CD4-positive, alpha-beta memory T cell (primary cell): ENCODE data around the gene CPTP. TPM values are rescaled to one million over a fixed set of nuclear protein-coding genes. Genes with fewer than 3 reads are reported as not detected.
A peak's percentile ranks its signal among the peaks of the same experiment; 100 is the strongest.

Source experiments
- CTCF ChIA-PET: fragments of 350-600 bp; sonication (Branson Sonifier 250); formaldehyde crosslinking; loops from one replicate; lab custom pipeline; 2021; ENCODE audit warnings: inconsistent platforms; ENCODE audit not compliant: partially characterized antibody; lab: Charles Lee
- POLR2A ChIA-PET: fragments of 350-600 bp; sonication (Branson Sonifier 250); formaldehyde crosslinking; loops from one replicate; lab custom pipeline; 2021; ENCODE audit not compliant: partially characterized antibody; lab: Charles Lee
- DNase-seq, 5 donors: peaks; one replicate each; pipeline versions ENCODE4 v3.0.0 to v3.0.0-alpha.2; 2020 to 2022; ENCODE audit warnings: mixed read lengths in 1 of 5
- H3K27ac ChIP-seq: one replicate; pipeline ENCODE4 v1.7.0; 2013; ENCODE audit warnings: low read depth, low read length
- H3K27me3 ChIP-seq: 2 replicates; pipeline ENCODE4 v1.7.0; 2013; ENCODE audit warnings: mild to moderate bottlenecking, low read length, moderate library complexity; ENCODE audit not compliant: insufficient read depth
- H3K36me3 ChIP-seq: 2 replicates; pipeline ENCODE4 v1.7.0; 2013; ENCODE audit warnings: mild to moderate bottlenecking, low read length, moderate library complexity; ENCODE audit not compliant: insufficient read depth
- H3K4me1 ChIP-seq: 2 replicates; pipeline ENCODE4 v1.7.0; 2013; ENCODE audit warnings: mild to moderate bottlenecking, low read length, moderate library complexity; ENCODE audit not compliant: insufficient read depth
- H3K4me3 ChIP-seq, 2 donors: one replicate each; pipeline ENCODE4 v1.7.0; 2013; ENCODE audit warnings: low read length in 2 of 2, mild to moderate bottlenecking in 1 of 2
- H3K9me3 ChIP-seq, 2 donors: one replicate each; pipeline ENCODE4 v1.7.0; 2013; ENCODE audit warnings: low read length in 2 of 2, control low read depth in 1 of 2; ENCODE audit not compliant: control insufficient read depth in 1 of 2
- H3K27ac Mint-ChIP-seq, 7 donors: one replicate each; pipeline ENCODE4 v1.8.0; 2020 to 2021; ENCODE audit warnings: mixed read lengths in 7 of 7, mild to moderate bottlenecking in 6 of 7, inconsistent platforms in 3 of 7, moderate library complexity in 3 of 7
- H3K27me3 Mint-ChIP-seq, 2 donors: one replicate each; pipeline ENCODE4 v1.8.0; 2020 to 2021; ENCODE audit warnings: mixed read lengths in 2 of 2
- H3K36me3 Mint-ChIP-seq, 2 donors: one replicate each; pipeline ENCODE4 v1.8.0; 2020 to 2021; ENCODE audit warnings: mixed read lengths in 2 of 2, inconsistent platforms in 1 of 2, mild to moderate bottlenecking in 1 of 2
- H3K4me1 Mint-ChIP-seq, 4 donors: one replicate each; pipeline ENCODE4 v1.8.0; 2020 to 2021; ENCODE audit warnings: mixed read lengths in 4 of 4, mild to moderate bottlenecking in 1 of 4
- H3K4me3 Mint-ChIP-seq, 8 donors: one replicate each; pipeline ENCODE4 v1.8.0; 2020 to 2021; ENCODE audit warnings: mixed read lengths in 8 of 8, mild to moderate bottlenecking in 7 of 8, moderate library complexity in 6 of 8, inconsistent platforms in 3 of 8
- H3K9me3 Mint-ChIP-seq, 8 donors: one replicate each; pipeline ENCODE4 v1.8.0; 2020 to 2021; ENCODE audit warnings: mixed read lengths in 8 of 8, mild to moderate bottlenecking in 5 of 8, inconsistent platforms in 3 of 8, moderate library complexity in 1 of 8
- intact Hi-C: fragments of 100-400 bp; cut with micrococcal nuclease; formaldehyde crosslinking; loops from one replicate; pipeline ENCODE4 v1.15.1; 2023
- polyA plus RNA-seq, 2 donors: library from polyadenylated mRNA; unstranded; fragments of 300-500 nt; fragmentation: Illumina TruSeq; gene quantifications; one replicate each; pipeline ENCODE4 v1.2.3, GENCODE V29; 2021
- total RNA-seq, 2 experiments: library from RNA; stranded (reverse); gene quantifications; one replicate each; pipeline ENCODE4 v1.2.3, GENCODE V29; 2021

The CPTP gene
- total and polyA plus RNA-seq, 4 experiments from 2014 or later: 15.4 to 28.3 (median 25.9) TPM

GRCh38 chr1:1281533-1282321 lies 42.9 kb upstream of the CPTP start:
- no peak overlapping the region for H3K4me3 ChIP-seq
- Mint-ChIP-seq H3K27me3 (peaks cover 0 to 1% of the 10 kb centered on the region in 2 donors), H3K4me3 (no peak overlapping the region), H3K27ac (no peak overlapping the region), H3K4me1 (peaks cover 0 to 1% (median 0%) of the 10 kb centered on the region in 4 donors), H3K9me3 (no peaks in the 10 kb centered on the region), H3K36me3 (no peaks in the 10 kb centered on the region)
- no peaks in the 10 kb centered on the region for H3K9me3 ChIP-seq
- no peaks in the 10 kb centered on the region for H3K36me3 ChIP-seq
- ChIA-PET POLR2A (no interaction called here), CTCF (interaction anchor here (0.7 kb wide), 1 partner anchor 9 kb away, joined by 3 read pairs; no protein-coding TSS in a partner anchor)
- no peak overlapping the region for H3K27ac ChIP-seq
- DNase-seq: peak in 1 of 5 donors; percentile 24
- no peaks in the 10 kb centered on the region for H3K4me1 ChIP-seq
- intact Hi-C loops: no loop called here
- no peaks in the 10 kb centered on the region for H3K27me3 ChIP-seq

- no peaks in the 10 kb centered on the region for H3K27me3 ChIP-seq
- CTCF ChIA-PET: no interaction called here
- Mint-ChIP-seq H3K4me1 (peaks cover 0 to 1% (median 0%) of the 10 kb centered on the region in 4 donors), H3K27ac (no peak overlapping the region), H3K4me3 (no peak overlapping the region), H3K27me3 (peaks cover 0 to 1% of the 10 kb centered on the region in 2 donors), H3K36me3 (no peaks in the 10 kb centered on the region), H3K9me3 (no peaks in the 10 kb centered on the region)
- intact Hi-C loops: no loop called here
- H3K4me3 ChIP-seq: no peak overlapping the region
- no peak for DNase-seq
- no peak overlapping the region for H3K27ac ChIP-seq
- POLR2A ChIA-PET: no interaction called here
- H3K4me1 ChIP-seq: no peaks in the 10 kb centered on the region
- no peaks in the 10 kb centered on the region for H3K9me3 ChIP-seq
- H3K36me3 ChIP-seq: no peaks in the 10 kb centered on the region
Measured at GRCh38 chr1:1282998-1283397, 41.6 kb upstream of the CPTP start.

- H3K27ac ChIP-seq: no peak overlapping the region
- ChIA-PET POLR2A (no interaction called here), CTCF (no interaction called here)
- Mint-ChIP-seq H3K4me3 (no peak overlapping the region), H3K27ac (no peak overlapping the region), H3K27me3 (peaks cover 0 to 1% of the 10 kb centered on the region in 2 donors), H3K9me3 (no peaks in the 10 kb centered on the region), H3K4me1 (peaks cover 0 to 1% (median 0%) of the 10 kb centered on the region in 4 donors), H3K36me3 (no peaks in the 10 kb centered on the region)
- H3K9me3 ChIP-seq: no peaks in the 10 kb centered on the region
- no peaks in the 10 kb centered on the region for H3K27me3 ChIP-seq
- intact Hi-C loops: no loop called here
- DNase-seq: peak in 1 of 5 donors; percentile 7
- H3K4me1 ChIP-seq: no peaks in the 10 kb centered on the region
- H3K36me3 ChIP-seq: no peaks in the 10 kb centered on the region
- H3K4me3 ChIP-seq: no peak overlapping the region
Measured at GRCh38 chr1:1283821-1284220, 40.8 kb upstream of the CPTP start.

GRCh38 chr1:1284221-1285101 lies 40.1 kb upstream of the CPTP start:
- Histone ChIP-seq H3K27me3 (no peaks in the 10 kb centered on the region), H3K9me3 (no peaks in the 10 kb centered on the region), H3K4me3 (no peak overlapping the region), H3K36me3 (no peaks in the 10 kb centered on the region), H3K4me1 (no peaks in the 10 kb centered on the region), H3K27ac (no peak overlapping the region)
- H3K36me3 Mint-ChIP-seq: no peaks in the 10 kb centered on the region
- no peak overlapping the region for H3K27ac Mint-ChIP-seq
- peak in 1 of 5 donors; percentile 39 for DNase-seq
- no peaks in the 10 kb centered on the region for H3K27me3 Mint-ChIP-seq
- H3K4me1 Mint-ChIP-seq: peaks cover 0 to 1% (median 0%) of the 10 kb centered on the region in 4 donors
- intact Hi-C loops: no loop called here
- POLR2A ChIA-PET: no interaction called here
- no peak overlapping the region for H3K4me3 Mint-ChIP-seq
- CTCF ChIA-PET: no interaction called here
- H3K9me3 Mint-ChIP-seq: no peaks in the 10 kb centered on the region

GRCh38 chr1:1285102-1285571 lies 39.5 kb upstream of the CPTP start:
- Mint-ChIP-seq H3K4me1 (peaks cover 0 to 1% (median 0%) of the 10 kb centered on the region in 4 donors), H3K27ac (no peak overlapping the region), H3K4me3 (no peak overlapping the region), H3K36me3 (no peaks in the 10 kb centered on the region), H3K9me3 (no peaks in the 10 kb centered on the region), H3K27me3 (no peaks in the 10 kb centered on the region)
- intact Hi-C loops: no loop called here
- Histone ChIP-seq H3K36me3 (no peaks in the 10 kb centered on the region), H3K27me3 (no peaks in the 10 kb centered on the region), H3K4me1 (no peaks in the 10 kb centered on the region), H3K9me3 (no peaks in the 10 kb centered on the region), H3K27ac (no peak overlapping the region), H3K4me3 (no peak overlapping the region)
- POLR2A ChIA-PET: no interaction called here
- CTCF ChIA-PET: no interaction called here
- DNase-seq: peak in 1 of 5 donors; percentile 19

GRCh38 chr1:1285611-1286311 lies 38.8 kb upstream of the CPTP start:
- H3K36me3 Mint-ChIP-seq: no peaks in the 10 kb centered on the region
- CTCF ChIA-PET: interaction anchor here (2.1 kb wide), 1 partner anchor 163 kb away, joined by 6 read pairs; no protein-coding TSS in a partner anchor

More at GRCh38 chr1:1285611-1286311, 38.8 kb upstream of the CPTP start:
- H3K4me3 Mint-ChIP-seq: no peak overlapping the region
- Histone ChIP-seq H3K36me3 (no peaks in the 10 kb centered on the region), H3K4me1 (no peaks in the 10 kb centered on the region), H3K27me3 (no peaks in the 10 kb centered on the region), H3K4me3 (no peak overlapping the region), H3K27ac (no peak overlapping the region), H3K9me3 (no peaks in the 10 kb centered on the region)
- POLR2A ChIA-PET: no interaction called here
- no peaks in the 10 kb centered on the region for H3K27me3 Mint-ChIP-seq
- H3K4me1 Mint-ChIP-seq: peaks cover 0 to 1% (median 0%) of the 10 kb centered on the region in 4 donors
- intact Hi-C loops: no loop called here
- H3K27ac Mint-ChIP-seq: no peak overlapping the region
- H3K9me3 Mint-ChIP-seq: no peaks in the 10 kb centered on the region
- peak in 1 of 5 donors; percentile 22 for DNase-seq
